Left kidney (tissue), 2 donors: ENCODE measurements around the gene OLIG2. TPM values are rescaled to one million over a fixed set of nuclear protein-coding genes. Genes with fewer than 3 reads are reported as not detected.

Experiments
- DNase-seq: peaks from one replicate; pipeline ENCODE4 v3.0.0-alpha.2; 2013
- polyA plus RNA-seq: library from polyadenylated mRNA; unstranded; fragments of 120-200 nt; gene quantifications from one replicate; pipeline ENCODE4 v1.2.1, GENCODE V29; 2013; ENCODE audit not compliant: insufficient read length

Gene OLIG2
- polyA plus RNA-seq, 1 donor: not detected

DNA sequence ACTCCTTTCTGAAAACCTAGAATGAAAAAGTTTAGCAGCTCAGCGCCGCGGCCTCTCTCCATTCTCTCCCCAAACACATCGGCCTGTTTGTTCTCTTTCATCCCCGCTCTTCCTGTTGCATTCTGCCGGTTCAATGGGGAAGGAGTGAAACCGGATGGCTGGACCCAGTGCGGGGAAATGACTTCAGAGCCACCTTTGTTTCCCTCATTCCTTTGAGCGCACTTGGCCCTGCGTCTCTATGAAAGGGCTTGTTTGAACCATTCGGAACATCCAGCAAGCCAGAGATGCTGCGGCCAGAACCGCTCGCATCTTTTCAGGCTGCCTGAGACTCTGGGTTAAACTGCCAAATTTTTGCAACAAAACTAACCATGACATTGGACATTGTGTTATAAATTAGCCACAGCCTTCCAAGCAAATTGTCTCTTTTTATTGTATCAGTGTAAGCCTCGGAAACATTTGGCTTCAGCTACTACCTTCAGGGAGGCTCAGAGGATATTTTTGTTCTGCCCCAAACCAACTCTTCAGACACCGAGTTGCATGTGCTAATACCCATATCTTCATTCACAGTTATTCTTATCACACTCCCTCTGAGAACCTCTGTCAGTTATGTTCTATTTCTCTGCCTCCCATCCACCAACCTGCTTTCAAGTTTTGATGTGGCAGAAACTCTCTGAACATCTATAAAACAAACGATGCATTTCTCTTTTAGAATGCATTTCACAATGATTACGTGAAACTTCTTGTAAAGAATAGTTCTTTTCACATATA, 39.1 kb downstream of the OLIG2 start:
- no peak for DNase-seq

DNA sequence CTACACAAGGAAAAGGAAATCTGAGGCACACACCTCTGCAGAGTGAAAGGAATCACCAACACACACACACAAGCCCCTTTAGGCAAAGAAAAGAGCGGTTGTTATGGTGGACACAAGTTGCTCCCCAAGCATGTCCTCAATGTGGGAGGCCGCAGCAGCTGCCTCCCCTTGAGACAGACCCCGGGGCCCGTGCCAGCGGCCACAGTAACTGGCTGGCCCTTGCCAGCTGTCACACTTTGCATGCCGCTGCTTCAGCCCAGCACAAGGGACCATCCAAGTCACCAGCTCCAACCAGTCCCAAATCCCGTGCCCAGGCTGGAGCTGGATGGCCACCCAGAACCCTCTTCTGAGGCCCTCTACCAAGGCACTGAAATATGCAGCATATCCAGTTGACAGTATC, 41.3 kb downstream of the OLIG2 start:
- DNase-seq: no peak

DNA sequence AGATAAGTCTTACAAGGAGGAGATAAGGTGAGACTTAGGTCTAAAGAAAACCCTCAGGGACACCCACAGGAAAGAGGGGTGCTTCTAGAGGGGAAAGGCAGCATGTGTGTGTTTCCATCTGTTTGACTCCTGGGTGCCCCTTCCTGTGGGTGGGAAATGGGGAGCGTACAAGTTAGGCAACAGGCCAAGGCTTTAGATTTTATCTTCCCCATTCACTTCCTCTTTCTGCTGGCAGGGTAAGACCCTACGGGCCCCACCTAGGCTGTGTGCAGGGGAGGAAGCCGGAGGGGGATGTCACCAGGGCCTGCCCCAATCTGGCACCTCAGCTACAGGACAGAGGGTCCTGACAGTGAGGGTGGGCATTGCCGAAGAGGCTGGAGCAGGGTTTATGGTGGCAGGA, 41.7 kb downstream of the OLIG2 start:
- DNase-seq: no peak

DNA sequence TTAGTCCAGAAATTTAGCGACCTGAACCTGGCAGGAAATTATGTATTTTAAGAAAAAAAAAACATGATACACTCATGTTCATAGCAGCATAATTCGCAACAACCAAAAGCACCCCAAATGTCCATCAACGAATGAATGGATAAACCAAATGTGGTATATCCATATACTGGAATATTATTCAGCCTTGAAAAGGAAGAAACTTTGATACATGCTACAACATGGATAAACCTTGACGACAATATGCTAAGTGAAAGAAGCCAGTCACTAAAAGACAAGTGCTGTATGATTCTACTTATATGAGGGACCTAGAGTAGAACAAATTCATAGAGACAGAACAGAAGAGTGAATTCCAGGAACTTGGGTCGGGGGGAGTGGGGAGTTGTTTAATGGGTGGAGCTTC, 43.5 kb downstream of the OLIG2 start:
- DNase-seq: no peak

DNA sequence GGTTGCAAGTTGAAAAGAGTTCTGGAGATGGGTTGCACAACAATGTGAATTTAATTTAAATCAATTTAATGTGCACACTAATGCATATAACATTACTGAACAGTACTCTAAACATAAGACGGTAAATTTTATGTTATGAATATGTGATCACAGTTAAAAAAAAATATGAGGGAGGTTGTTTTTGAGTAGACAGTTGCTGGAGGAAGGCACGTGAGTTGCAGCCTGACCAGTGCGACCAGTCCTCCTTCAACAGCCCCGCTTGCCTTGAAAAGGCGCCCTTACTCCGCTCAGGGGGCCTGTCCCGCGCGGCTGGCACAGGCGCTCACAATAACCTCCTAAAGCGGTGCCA, 43.9 kb downstream of the OLIG2 start:
- no peak for DNase-seq

DNA sequence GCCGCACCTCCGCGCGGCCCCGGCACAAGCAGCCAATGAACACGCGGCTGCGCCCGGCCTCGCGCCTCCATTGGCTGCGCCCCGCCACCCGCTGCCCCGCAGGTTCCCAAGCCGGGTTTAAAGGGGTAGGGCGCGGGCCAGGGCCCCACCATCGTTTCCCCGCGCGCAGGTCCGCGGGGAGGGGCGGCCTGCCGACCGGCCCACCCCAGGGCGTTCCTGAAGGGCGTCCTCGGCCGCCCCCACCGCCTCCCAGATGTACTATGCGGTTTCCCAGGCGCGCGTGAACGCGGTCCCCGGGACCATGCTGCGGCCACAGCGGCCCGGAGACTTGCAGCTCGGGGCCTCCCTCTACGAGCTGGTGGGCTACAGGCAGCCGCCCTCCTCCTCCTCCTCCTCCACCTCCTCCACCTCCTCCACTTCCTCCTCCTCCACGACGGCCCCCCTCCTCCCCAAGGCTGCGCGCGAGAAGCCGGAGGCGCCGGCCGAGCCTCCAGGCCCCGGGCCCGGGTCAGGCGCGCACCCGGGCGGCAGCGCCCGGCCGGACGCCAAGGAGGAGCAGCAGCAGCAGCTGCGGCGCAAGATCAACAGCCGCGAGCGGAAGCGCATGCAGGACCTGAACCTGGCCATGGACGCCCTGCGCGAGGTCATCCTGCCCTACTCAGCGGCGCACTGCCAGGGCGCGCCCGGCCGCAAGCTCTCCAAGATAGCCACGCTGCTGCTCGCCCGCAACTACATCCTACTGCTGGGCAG, 44.4 kb downstream of the OLIG2 start, which contains the start of gene OLIG1:
OLIG1 (plus strand) TSS at position 148 of the 750 bp plus-strand sequence; CDS start at position 254, 106 bp downstream.
- DNase-seq: no peak

DNA sequence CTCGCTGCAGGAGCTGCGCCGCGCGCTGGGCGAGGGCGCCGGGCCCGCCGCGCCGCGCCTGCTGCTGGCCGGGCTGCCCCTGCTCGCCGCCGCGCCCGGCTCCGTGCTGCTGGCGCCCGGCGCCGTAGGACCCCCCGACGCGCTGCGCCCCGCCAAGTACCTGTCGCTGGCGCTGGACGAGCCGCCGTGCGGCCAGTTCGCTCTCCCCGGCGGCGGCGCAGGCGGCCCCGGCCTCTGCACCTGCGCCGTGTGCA, 44.9 kb downstream of the OLIG2 start:
- DNase-seq: no peak

DNA sequence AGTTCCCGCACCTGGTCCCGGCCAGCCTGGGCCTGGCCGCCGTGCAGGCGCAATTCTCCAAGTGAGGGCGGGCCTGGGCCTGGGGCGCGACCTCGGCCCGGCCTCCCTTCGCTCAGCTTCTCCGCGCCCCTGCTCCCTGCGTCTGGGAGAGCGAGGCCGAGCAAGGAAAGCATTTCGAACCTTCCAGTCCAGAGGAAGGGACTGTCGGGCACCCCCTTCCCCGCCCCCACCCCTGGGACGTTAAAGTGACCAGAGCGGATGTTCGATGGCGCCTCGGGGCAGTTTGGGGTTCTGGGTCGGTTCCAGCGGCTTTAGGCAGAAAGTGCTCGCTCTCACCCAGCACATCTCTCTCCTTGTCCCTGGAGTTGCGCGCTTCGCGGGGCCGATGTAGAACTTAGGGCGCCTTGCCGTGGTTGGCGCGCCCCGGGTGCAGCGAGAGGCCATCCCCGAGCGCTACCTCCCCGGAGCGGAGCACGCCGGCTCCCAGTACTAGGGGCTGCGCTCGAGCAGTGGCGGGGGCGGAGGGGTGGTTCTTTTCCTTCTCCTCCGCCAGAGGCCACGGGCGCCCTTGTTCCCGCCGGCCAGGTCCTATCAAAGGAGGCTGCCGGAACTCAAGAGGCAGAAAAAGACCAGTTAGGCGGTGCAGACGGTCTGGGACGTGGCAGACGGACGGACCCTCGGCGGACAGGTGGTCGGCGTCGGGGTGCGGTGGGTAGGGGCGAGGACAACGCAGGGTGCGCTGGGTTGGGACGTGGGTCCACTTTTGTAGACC, 45.4 kb downstream of the OLIG2 start:
- DNase-seq: no peak

DNA sequence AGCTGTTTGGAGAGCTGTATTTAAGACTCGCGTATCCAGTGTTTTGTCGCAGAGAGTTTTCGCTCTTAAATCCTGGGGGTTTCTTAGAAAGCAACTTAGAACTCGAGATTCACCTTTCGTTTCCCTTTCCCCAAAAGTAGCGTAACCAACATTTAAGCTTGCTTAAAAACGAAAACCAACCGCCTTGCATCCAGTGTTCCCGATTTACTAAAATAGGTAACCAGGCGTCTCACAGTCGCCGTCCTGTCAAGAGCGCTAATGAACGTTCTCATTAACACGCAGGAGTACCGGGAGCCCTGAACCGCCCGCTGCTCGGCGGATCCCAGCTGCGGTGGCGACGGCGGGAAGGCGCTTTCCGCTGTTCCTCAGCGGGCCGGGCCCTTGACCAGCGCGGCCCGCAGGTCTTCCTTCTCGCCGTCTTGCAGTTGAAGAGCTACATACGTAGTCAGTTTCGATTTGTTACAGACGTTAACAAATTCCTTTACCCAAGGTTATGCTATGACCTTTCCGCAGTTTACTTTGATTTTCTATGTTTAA, 46.1 kb downstream of the OLIG2 start:
- DNase-seq: no peak

DNA sequence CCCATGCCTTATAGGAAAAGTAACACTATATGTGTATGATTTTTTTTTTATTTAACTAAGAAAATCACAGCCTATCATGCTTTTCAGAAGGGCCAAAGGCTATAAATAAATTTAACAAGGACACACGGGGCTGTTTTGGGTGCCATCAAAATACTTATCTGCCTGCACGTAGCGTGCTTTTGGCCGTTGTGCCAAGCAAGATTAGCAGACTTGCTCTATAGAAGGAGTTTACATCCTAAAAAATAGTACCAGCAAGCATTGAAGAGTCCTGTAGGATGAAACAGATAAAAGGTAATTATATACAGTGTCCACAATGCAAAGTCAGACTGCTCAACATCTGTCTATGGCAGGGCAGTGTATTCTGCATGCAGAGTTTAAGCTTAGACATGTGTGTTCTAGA, 47.9 kb downstream of the OLIG2 start:
- no peak for DNase-seq

DNA sequence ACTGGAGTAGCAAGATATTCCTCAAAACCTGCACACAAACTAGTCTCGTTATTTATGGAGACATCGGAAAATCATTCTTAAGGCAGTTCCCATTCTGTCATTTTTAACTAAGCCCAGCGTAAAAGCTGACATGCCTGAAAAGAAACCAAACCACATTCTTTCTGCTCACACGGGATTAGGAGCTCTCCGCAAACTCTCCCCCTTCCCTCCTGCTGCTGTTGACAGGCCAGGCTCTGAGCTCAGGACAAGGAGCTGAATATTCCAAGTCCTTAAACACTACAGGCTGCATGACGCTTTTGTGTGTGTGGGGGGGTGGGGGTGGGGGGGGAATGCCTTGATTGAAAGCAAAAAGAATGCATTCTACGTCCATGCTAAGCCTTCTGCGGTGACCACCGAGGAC, 49.4 kb downstream of the OLIG2 start:
- no peak for DNase-seq

DNA sequence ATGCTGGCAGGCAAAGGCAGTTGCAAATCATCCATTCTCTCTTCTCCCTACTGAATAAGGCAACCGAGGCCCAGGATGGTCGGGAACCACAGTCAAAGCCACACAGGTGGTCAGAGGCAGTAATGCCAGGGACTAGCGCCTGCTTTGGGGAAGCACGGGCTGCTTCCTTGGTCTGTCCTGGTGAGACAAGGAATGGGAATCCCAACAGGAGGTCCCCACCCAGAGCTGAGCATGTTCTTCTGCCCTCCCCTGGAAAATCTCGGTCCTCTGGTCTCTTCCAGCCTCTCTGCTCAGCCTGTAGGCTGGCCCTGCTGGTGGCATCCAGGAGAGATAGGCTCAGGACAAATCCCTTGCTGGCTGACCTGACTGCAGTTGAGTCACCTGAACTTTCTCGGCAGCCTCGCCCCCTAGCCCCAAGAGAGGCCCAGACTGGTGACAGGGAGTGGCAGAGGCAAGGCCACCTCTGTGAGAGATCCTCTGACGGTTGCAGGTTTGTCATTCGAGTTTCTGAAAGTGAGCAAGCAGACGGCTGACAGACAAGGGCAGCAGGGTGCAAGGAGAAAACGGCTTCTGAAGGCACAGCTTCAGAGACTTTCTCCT, 50.0 kb downstream of the OLIG2 start:
- DNase-seq: no peak

DNA sequence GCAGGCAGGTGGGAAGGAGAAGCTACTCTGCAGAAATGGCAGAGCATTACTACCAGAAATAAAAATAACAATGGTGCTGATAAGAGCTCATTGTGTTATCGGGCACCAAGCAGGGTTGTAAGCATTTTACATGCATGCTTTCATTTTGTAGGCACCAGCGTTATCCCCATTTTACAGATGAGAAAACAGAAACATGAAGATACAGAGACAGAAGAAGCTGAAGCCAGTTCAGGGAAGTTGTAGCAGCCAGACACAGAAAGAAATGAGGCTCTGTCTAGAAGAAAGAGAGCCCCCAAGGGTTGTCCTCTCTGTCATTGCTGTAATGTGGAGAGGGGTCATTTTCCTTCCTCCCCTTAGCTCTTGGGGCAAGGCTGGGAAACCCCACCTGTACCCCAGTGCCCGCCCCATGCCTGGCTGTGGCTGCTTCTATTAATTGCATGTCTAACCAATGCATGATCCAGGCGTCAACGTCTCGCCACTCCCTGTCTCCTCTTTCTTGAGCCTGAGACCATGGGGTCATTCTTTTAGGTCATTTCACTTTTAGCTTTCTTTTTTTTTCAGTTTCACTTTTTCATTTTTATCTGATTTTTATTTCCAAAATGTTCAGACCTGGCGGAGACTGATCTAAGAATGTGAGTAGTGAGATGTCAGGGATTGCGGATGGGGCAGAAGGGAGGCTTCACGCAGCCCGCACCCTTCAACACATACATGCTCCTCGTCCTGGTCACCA, 51.0 kb downstream of the OLIG2 start:
- no peak for DNase-seq

Other genes starting within 250 kb of the OLIG2 start
- gene OLIG1, start 44.2 kb downstream of the OLIG2 start, polyA plus RNA-seq: 0.15 TPM
- 24.8 TPM for gene IFNAR2, start 204.0 kb downstream of the OLIG2 start, polyA plus RNA-seq
- gene IL10RB, start 240.4 kb downstream of the OLIG2 start, polyA plus RNA-seq: 28.7 TPM